ENCODE results near the gene CR2.
A peak's percentile ranks its signal among the peaks of the same experiment; 100 is the strongest.
"Not testable (repeated sequence)": the region's sequence is repeated elsewhere in the genome, so short reads cannot be mapped to it uniquely, and the experiment has no call there.

CR2 gene

GRCh38 chr1:207518608-207519236, 64.6 kb downstream of the CR2 start:
- ATAC-seq (no peak), DNase-seq (no peak)
- H3K4me1 Mint-ChIP-seq: no peaks in the 10 kb centered on the region
- H3K4me3 Mint-ChIP-seq: no peak overlapping the region
- H3K27me3 Mint-ChIP-seq: no peaks in the 10 kb centered on the region
- H3K9me3 Mint-ChIP-seq: peaks cover 0 to 4% of the 10 kb centered on the region in 2 donors
- no peak overlapping the region for H3K27ac Mint-ChIP-seq

DNA sequence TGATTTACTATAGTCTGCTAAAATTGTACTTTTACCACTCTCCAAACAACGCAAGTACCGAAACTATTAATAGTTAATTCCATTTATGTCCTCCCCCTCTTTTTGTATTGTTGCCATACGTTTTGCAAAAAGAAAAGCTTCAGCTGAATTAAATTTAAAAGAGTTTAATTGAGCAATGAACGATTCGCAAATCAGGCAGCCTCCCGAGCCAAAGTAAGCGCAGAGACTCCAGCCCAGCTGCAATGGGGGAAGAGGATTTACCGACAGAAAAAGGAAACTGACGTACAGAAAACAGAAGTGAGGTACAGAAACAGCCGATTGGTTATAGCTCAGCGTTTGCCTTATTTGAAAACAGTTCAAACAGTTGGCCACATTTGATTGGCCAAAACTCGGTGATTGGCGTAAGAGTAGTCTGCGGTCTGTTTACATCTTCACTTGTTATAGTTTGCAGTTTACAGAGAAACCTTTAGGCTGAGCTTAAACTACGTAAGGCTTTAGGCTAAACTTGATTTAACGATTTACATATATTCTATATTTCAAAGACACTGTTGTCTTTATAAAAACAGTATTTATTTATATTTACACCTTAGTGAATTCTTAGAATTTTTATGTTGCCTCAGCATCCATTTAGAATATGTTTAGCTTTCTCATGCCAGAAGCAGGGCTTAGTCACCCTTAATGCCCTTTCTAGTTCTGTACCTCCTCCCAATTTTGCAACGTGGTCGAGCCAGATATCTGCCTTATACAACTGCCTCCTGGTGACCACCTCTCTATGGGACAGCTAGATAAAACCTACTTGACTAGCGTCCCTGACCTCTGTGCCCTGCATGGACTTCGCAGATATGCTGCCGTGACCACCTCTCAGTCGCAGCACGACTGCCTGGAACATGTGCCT, 65.6 kb downstream of the CR2 start:
- Mint-ChIP-seq H3K4me3 (no peak overlapping the region), H3K9me3 (peaks cover 0 to 4% of the 10 kb centered on the region in 2 donors), H3K4me1 (no peaks in the 10 kb centered on the region), H3K27me3 (no peaks in the 10 kb centered on the region), H3K27ac (no peak overlapping the region)
- no peak for ATAC-seq
- no peak for DNase-seq

GRCh38 chr1:207520400-207521345, 66.5 kb downstream of the CR2 start:
- not testable (repeated sequence) for H3K4me1 Mint-ChIP-seq, H3K9me3 Mint-ChIP-seq, H3K4me3 Mint-ChIP-seq, H3K27me3 Mint-ChIP-seq, DNase-seq, ATAC-seq, H3K27ac Mint-ChIP-seq

DNA sequence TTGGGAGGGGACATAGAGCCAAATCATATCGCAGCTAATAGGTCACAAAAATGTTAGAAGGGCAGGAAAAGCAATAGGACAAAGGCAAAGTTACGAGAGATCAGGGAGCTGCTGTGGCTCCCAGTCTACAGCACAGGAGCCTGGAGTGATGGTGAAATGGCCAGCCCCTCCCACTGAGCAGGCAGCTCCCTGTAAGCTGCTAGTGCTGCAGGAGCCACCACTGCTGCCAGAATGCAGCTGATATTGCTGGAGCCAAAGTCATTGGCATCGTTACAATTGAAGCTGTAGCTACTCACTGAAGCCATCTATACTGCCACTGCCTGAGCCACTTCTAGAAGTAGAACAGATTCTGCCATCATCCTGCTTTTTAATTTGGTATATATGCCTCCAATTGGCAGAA, 71.1 kb downstream of the CR2 start:
- not testable (repeated sequence) for ATAC-seq, H3K4me3 Mint-ChIP-seq, H3K27me3 Mint-ChIP-seq

DNA sequence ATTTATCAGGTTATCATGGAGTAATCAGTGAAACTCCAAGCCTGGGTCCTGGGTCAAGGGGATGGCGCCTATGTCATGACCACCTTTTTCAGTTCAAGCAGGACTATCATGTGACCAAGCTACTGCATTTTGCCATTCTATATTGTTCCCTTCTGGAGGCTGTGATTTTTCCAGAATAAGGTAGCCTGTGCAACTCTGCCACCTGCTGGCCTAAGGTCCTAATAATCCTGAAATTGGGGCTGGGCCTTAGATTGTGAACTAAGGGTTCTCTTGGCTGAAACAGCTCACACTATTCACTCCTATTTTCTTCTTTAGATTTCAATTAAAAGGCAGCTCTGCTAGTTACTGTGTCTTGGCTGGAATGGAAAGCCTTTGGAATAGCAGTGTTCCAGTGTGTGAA, 74.3 kb downstream of the CR2 start:
- H3K27me3 Mint-ChIP-seq, ATAC-seq: not testable (repeated sequence)

More for the DNA sequence above, 71.1 kb downstream of the CR2 start:
- not testable (repeated sequence) for DNase-seq, H3K9me3 Mint-ChIP-seq, H3K27ac Mint-ChIP-seq, H3K4me1 Mint-ChIP-seq

GRCh38 chr1:207536263-207536662, 82.1 kb downstream of the CR2 start:
- peak; percentile 88 for ATAC-seq
- DNase-seq, H3K9me3 Mint-ChIP-seq, H3K4me3 Mint-ChIP-seq, H3K27ac Mint-ChIP-seq, H3K27me3 Mint-ChIP-seq, H3K4me1 Mint-ChIP-seq: not testable (repeated sequence)

More for the DNA sequence above, 74.3 kb downstream of the CR2 start:
- H3K27ac Mint-ChIP-seq, H3K4me3 Mint-ChIP-seq, H3K4me1 Mint-ChIP-seq, DNase-seq, H3K9me3 Mint-ChIP-seq: not testable (repeated sequence)
